ENCODE measurements around the gene KCNG3. TPM values are rescaled to one million over a fixed set of nuclear protein-coding genes. Genes with fewer than 3 reads are reported as not detected.

KCNG3 gene
- total RNA-seq, 1 experiment from 2014 or later: 5.4 TPM

GRCh38 chr2:42498497-42498896 is 4.7 kb upstream of the KCNG3 start:
- peaks cover 2% of the 10 kb centered on the region for H3K9me3 ChIP-seq (replicated peaks)
- no peak for DNase-seq (ENCODE audit: low read depth in 1 of 2, low spot score in 2 of 2)
- H3K36me3 ChIP-seq: peaks cover 6% of the 10 kb centered on the region; the same call in 1 of the 2 replicates
- peaks cover 14% of the 10 kb centered on the region for H3K4me1 ChIP-seq (replicated peaks)
- no peaks in the 10 kb centered on the region for H3K27me3 ChIP-seq (replicated peaks)
- no peak overlapping the region for H3K4me3 ChIP-seq
- H3K27ac ChIP-seq: no peak overlapping the region

GRCh38 chr2:42495611-42496010 is 1.8 kb upstream of the KCNG3 start:
- Histone ChIP-seq H3K27me3 (replicated peaks) (no peaks in the 10 kb centered on the region), H3K36me3 (peaks cover 8% of the 10 kb centered on the region; the same call in 1 of the 2 replicates), H3K27ac (no peak overlapping the region), H3K4me1 (replicated peaks) (peaks cover 31% of the 10 kb centered on the region), H3K4me3 (no peak overlapping the region), H3K9me3 (replicated peaks) (peaks cover 8% of the 10 kb centered on the region)
- no peak for DNase-seq (ENCODE audit: low read depth in 1 of 2, low spot score in 2 of 2)

GRCh38 chr2:42495234-42495581 is 1.4 kb upstream of the KCNG3 start:
- peaks cover 8% of the 10 kb centered on the region; the same call in 1 of the 2 replicates for H3K36me3 ChIP-seq
- peaks cover 32% of the 10 kb centered on the region for H3K4me1 ChIP-seq (replicated peaks)
- no peak overlapping the region for H3K27ac ChIP-seq
- H3K9me3 ChIP-seq (replicated peaks): peaks cover 8% of the 10 kb centered on the region
- H3K27me3 ChIP-seq (replicated peaks): no peaks in the 10 kb centered on the region
- peak overlapping the region; percentile 91 for H3K4me3 ChIP-seq
- DNase-seq (ENCODE audit: low read depth in 1 of 2, low spot score in 2 of 2): no peak

GRCh38 chr2:42494355-42495233 is 812 bp upstream of the KCNG3 start:
- H3K36me3 ChIP-seq: peaks cover 8% of the 10 kb centered on the region; the same call in 1 of the 2 replicates
- H3K27ac ChIP-seq: peak overlapping the region; percentile 30; the same call in 1 of the 2 replicates
- H3K4me1 ChIP-seq (replicated peaks): peaks cover 32% of the 10 kb centered on the region
- H3K4me3 ChIP-seq: peak overlapping the region; percentile 91
- H3K27me3 ChIP-seq (replicated peaks): no peaks in the 10 kb centered on the region
- peaks cover 8% of the 10 kb centered on the region for H3K9me3 ChIP-seq (replicated peaks)
- peak; percentile 64 to 84 for DNase-seq (ENCODE audit: low read depth in 1 of 2, low spot score in 2 of 2)

GRCh38 chr2:42492691-42493467 is 903 bp downstream of the KCNG3 start:
- no peaks in the 10 kb centered on the region for H3K27me3 ChIP-seq (replicated peaks)
- peaks cover 32% of the 10 kb centered on the region for H3K4me1 ChIP-seq (replicated peaks)
- H3K27ac ChIP-seq: no peak overlapping the region
- peaks cover 8% of the 10 kb centered on the region for H3K9me3 ChIP-seq (replicated peaks)
- no peak for DNase-seq (ENCODE audit: low read depth in 1 of 2, low spot score in 2 of 2)
- peaks cover 8% of the 10 kb centered on the region; the same call in 1 of the 2 replicates for H3K36me3 ChIP-seq
- H3K4me3 ChIP-seq: peak overlapping the region; percentile 91

- peaks cover 4% of the 10 kb centered on the region for H3K9me3 ChIP-seq (replicated peaks)
- H3K4me1 ChIP-seq (replicated peaks): peaks cover 16% of the 10 kb centered on the region
- DNase-seq (ENCODE audit: low read depth in 1 of 2, low spot score in 2 of 2): no peak
- H3K36me3 ChIP-seq: no peaks in the 10 kb centered on the region; the same call in 1 of the 2 replicates
- H3K27ac ChIP-seq: no peak overlapping the region
- no peaks in the 10 kb centered on the region for H3K27me3 ChIP-seq (replicated peaks)
- H3K4me3 ChIP-seq: no peak overlapping the region
Observed at GRCh38 chr2:42488297-42488696, 5.5 kb downstream of the KCNG3 start.

GRCh38 chr2:42486145-42486906 is 7.5 kb downstream of the KCNG3 start:
- no peaks in the 10 kb centered on the region for H3K36me3 ChIP-seq
- no peak for DNase-seq (ENCODE audit: low read depth in 1 of 2, low spot score in 2 of 2)
- 0 out of 2 replicates have a peak, but pooled peaks cover 3% of the 10 kb centered on the region for H3K4me1 ChIP-seq (replicated peaks)
- H3K9me3 ChIP-seq (replicated peaks): no peaks in the 10 kb centered on the region
- H3K27me3 ChIP-seq (replicated peaks): no peaks in the 10 kb centered on the region
- H3K27ac ChIP-seq: no peak overlapping the region
- no peak overlapping the region for H3K4me3 ChIP-seq

GRCh38 chr2:42480402-42480801 is 13.4 kb downstream of the KCNG3 start:
- Histone ChIP-seq H3K36me3 (no peaks in the 10 kb centered on the region), H3K4me3 (no peak overlapping the region), H3K4me1 (replicated peaks) (no peaks in the 10 kb centered on the region), H3K27me3 (replicated peaks) (no peaks in the 10 kb centered on the region), H3K9me3 (replicated peaks) (no peaks in the 10 kb centered on the region), H3K27ac (no peak overlapping the region)
- DNase-seq (ENCODE audit: low read depth in 1 of 2, low spot score in 2 of 2): no peak

GRCh38 chr2:42474765-42475454 is 18.9 kb downstream of the KCNG3 start:
- DNase-seq (ENCODE audit: low read depth in 1 of 2, low spot score in 2 of 2): no peak
- no peaks in the 10 kb centered on the region for H3K27me3 ChIP-seq (replicated peaks)

GRCh38 chr2:42470706-42471105 is 23.1 kb downstream of the KCNG3 start:
- no peaks in the 10 kb centered on the region for H3K9me3 ChIP-seq (replicated peaks)
- H3K36me3 ChIP-seq: no peaks in the 10 kb centered on the region
- H3K27me3 ChIP-seq (replicated peaks): no peaks in the 10 kb centered on the region
- no peak overlapping the region for H3K27ac ChIP-seq
- DNase-seq (ENCODE audit: low read depth in 1 of 2, low spot score in 2 of 2): no peak
- H3K4me1 ChIP-seq (replicated peaks): no peaks in the 10 kb centered on the region
- no peak overlapping the region for H3K4me3 ChIP-seq

More at GRCh38 chr2:42474765-42475454, 18.9 kb downstream of the KCNG3 start:
- H3K4me1 ChIP-seq (replicated peaks): no peaks in the 10 kb centered on the region
- no peak overlapping the region for H3K27ac ChIP-seq
- H3K36me3 ChIP-seq: no peaks in the 10 kb centered on the region
- no peaks in the 10 kb centered on the region for H3K9me3 ChIP-seq (replicated peaks)
- no peak overlapping the region for H3K4me3 ChIP-seq

GRCh38 chr2:42464631-42465030 is 29.2 kb downstream of the KCNG3 start:
- Histone ChIP-seq H3K9me3 (replicated peaks) (no peaks in the 10 kb centered on the region), H3K4me1 (replicated peaks) (no peaks in the 10 kb centered on the region), H3K4me3 (no peak overlapping the region), H3K27ac (no peak overlapping the region), H3K27me3 (replicated peaks) (no peaks in the 10 kb centered on the region), H3K36me3 (no peaks in the 10 kb centered on the region)
- no peak for DNase-seq (ENCODE audit: low read depth in 1 of 2, low spot score in 2 of 2)

GRCh38 chr2:42463570-42463969 is 30.2 kb downstream of the KCNG3 start:
- no peak overlapping the region for H3K4me3 ChIP-seq
- H3K36me3 ChIP-seq: no peaks in the 10 kb centered on the region
- no peaks in the 10 kb centered on the region for H3K9me3 ChIP-seq (replicated peaks)
- no peaks in the 10 kb centered on the region for H3K27me3 ChIP-seq (replicated peaks)
- no peak overlapping the region for H3K27ac ChIP-seq
- no peaks in the 10 kb centered on the region for H3K4me1 ChIP-seq (replicated peaks)
- no peak for DNase-seq (ENCODE audit: low read depth in 1 of 2, low spot score in 2 of 2)

- Histone ChIP-seq H3K4me3 (no peak overlapping the region), H3K9me3 (replicated peaks) (no peaks in the 10 kb centered on the region), H3K27me3 (replicated peaks) (no peaks in the 10 kb centered on the region), H3K4me1 (replicated peaks) (no peaks in the 10 kb centered on the region), H3K27ac (no peak overlapping the region), H3K36me3 (no peaks in the 10 kb centered on the region)
- no peak for DNase-seq (ENCODE audit: low read depth in 1 of 2, low spot score in 2 of 2)
Observed at GRCh38 chr2:42459296-42459695, 34.5 kb downstream of the KCNG3 start.
